Measurements from ENCODE around the gene PITX2. TPM values are rescaled to one million over a fixed set of nuclear protein-coding genes. Genes with fewer than 3 reads are reported as not detected.
A peak's percentile ranks its signal among the peaks of the same experiment; 100 is the strongest.

The PITX2 gene
- total and polyA plus RNA-seq, 2 of the 8 experiments (the other 6 are each of a cell fraction or from before 2014, with no cell fraction given) = 0.09 to 0.67 TPM

- TF ChIP-seq SAP30 (IDR thresholded peaks at IDR 0.05; ENCODE audit: insufficient read depth, insufficient replicate concordance, low read length) (no peak), YY1 (IDR thresholded peaks at IDR 0.05; ENCODE audit: low read depth, low read length) (no peak), ASH2L (IDR thresholded peaks at IDR 0.05; ENCODE audit: low read length) (peak; percentile 33), RFX5 (IDR thresholded peaks at IDR 0.05; ENCODE audit: borderline replicate concordance, low read depth, low read length) (no peak), MAX (IDR thresholded peaks at IDR 0.05) (peak; percentile 54; the same call in 1 of the 2 replicates), TEAD4 (IDR thresholded peaks at IDR 0.05; ENCODE audit: low read depth, low read length) (no peak), JUN (IDR thresholded peaks at IDR 0.05; ENCODE audit: low read depth, low read length) (no peak), PHF8 (conservative IDR thresholded peaks at IDR 0.05; ENCODE audit: low read depth, low read length) (no peak), POLR2AphosphoS5 (IDR thresholded peaks at IDR 0.05; ENCODE audit: low read depth, low read length) (no peak), E2F6 (IDR thresholded peaks at IDR 0.05) (0 out of 2 replicates have a peak, but pooled peaks have one; percentile 52), CHD2 (IDR thresholded peaks at IDR 0.05; ENCODE audit: low read length) (no peak), EP300 (IDR thresholded peaks at IDR 0.05; ENCODE audit: borderline replicate concordance in 1 of 2, low read depth in 2 of 2, low read length in 2 of 2) (no peak), KDM1A (IDR thresholded peaks at IDR 0.05; ENCODE audit: borderline replicate concordance, low read length) (no peak), CTCF (IDR thresholded peaks at IDR 0.05; ENCODE audit: control extremely low read depth in 1 of 3, insufficient read depth in 1 of 3, low read depth in 1 of 3, low read length in 3 of 3) (no peak), KDM4A (IDR thresholded peaks at IDR 0.05; ENCODE audit: low read depth, low read length, severe bottlenecking) (no peak), NANOG (IDR thresholded peaks at IDR 0.05; ENCODE audit: insufficient read depth, low read depth, low read length, poor library complexity, severe bottlenecking) (no peak), CBX8 (IDR thresholded peaks at IDR 0.05; ENCODE audit: borderline replicate concordance, low read depth, low read length) (0 out of 2 replicates have a peak, but pooled peaks have one; percentile 53)
Measured at GRCh38 chr4:110629214-110629754, 6.4 kb upstream of the PITX2 start (continued).
